Body of pancreas (tissue), 4 donors: ENCODE measurements around the gene CPSF4.

Source experiments
- POLR2A ChIP-seq, 3 donors: fragments of 450-650 bp; IDR thresholded peaks; one replicate each; pipeline ENCODE4 v1.6.1; 2016; ENCODE audit warnings: antibody characterized with exemption in 3 of 3, mild to moderate bottlenecking in 2 of 3
- TF ChIP-seq, protein P1 (sequence below), 7 experiments: fragments of 450-650 bp in 4 of 7; fragments of 200-600 bp in 3 of 7; sonication (generic) in 3 of 7; IDR thresholded peaks; one replicate each; pipeline ENCODE4 v1.5.1; 2016 to 2019; ENCODE audit warnings: antibody characterized with exemption in 7 of 7

DNA sequence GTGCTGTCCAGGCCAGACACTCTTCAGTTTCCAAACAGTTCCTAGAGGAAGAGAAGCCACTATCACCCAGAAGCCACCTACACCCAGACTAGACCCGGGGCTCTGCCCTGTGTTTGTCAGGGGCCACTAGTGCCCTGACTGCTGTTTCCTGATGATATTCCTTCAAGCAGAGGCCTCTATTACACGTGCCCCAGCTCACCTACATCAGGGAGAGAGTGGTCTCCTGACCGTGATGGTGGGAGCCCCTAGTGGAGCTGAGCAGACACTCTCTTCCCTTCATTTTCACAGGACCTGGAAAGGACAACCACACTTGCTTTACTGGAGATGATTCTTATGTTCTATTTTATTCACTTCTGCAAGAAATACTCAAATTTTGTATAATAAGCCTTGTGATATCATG is 52.1 kb downstream of the CPSF4 start:
- TF ChIP-seq, protein P1, sequence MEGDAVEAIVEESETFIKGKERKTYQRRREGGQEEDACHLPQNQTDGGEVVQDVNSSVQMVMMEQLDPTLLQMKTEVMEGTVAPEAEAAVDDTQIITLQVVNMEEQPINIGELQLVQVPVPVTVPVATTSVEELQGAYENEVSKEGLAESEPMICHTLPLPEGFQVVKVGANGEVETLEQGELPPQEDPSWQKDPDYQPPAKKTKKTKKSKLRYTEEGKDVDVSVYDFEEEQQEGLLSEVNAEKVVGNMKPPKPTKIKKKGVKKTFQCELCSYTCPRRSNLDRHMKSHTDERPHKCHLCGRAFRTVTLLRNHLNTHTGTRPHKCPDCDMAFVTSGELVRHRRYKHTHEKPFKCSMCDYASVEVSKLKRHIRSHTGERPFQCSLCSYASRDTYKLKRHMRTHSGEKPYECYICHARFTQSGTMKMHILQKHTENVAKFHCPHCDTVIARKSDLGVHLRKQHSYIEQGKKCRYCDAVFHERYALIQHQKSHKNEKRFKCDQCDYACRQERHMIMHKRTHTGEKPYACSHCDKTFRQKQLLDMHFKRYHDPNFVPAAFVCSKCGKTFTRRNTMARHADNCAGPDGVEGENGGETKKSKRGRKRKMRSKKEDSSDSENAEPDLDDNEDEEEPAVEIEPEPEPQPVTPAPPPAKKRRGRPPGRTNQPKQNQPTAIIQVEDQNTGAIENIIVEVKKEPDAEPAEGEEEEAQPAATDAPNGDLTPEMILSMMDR (IDR thresholded peaks at IDR 0.05), result no peak
- TF ChIP-seq POLR2A (IDR thresholded peaks at IDR 0.05), result no peak
